K562 (cell line): ENCODE data around the gene TMEM214. TPM values are rescaled to one million over a fixed set of nuclear protein-coding genes. Genes with fewer than 3 reads are reported as not detected.

ENCODE experiments used
- AFF1 ChIP-seq, 2 experiments: fragments of 450-650 bp; IDR thresholded peaks; 2 replicates each; pipeline ENCODE4 v1.6.1; 2018; ENCODE audit warnings: mild to moderate bottlenecking in 2 of 2, low read depth in 1 of 2; ENCODE audit not compliant: partially characterized antibody in 2 of 2
- CAMTA2 ChIP-seq: fragments of 250-450 bp; sonication (Bioruptor Pico); conservative IDR thresholded peaks from 2 replicates; pipeline ENCODE4 v1.5.1; 2022
- ELK1 ChIP-seq: sonication (generic); formaldehyde crosslinking; IDR thresholded peaks from 2 replicates; pipeline ENCODE4 v1.8.1; 2022; ENCODE audit warnings: missing genetic modification reagents
- GATAD2A ChIP-seq: fragments of 450-650 bp; IDR thresholded peaks from 2 replicates; pipeline ENCODE4 v1.6.1; 2017
- HDAC3 ChIP-seq: fragments of 450-650 bp; IDR thresholded peaks from 2 replicates; pipeline ENCODE4 v1.6.1; 2018; ENCODE audit warnings: borderline replicate concordance, mild to moderate bottlenecking, moderate library complexity; ENCODE audit not compliant: partially characterized antibody
- KLF6 ChIP-seq: fragments of 250-450 bp; sonication (Bioruptor Pico); IDR thresholded peaks from 2 replicates; pipeline ENCODE4 v1.4.0; 2020; ENCODE audit warnings: mild to moderate bottlenecking, moderate library complexity, borderline replicate concordance
- MEF2D ChIP-seq: conservative IDR thresholded peaks from 2 replicates; pipeline ENCODE4 v1.6.1; 2016; ENCODE audit warnings: low read depth, missing genetic modification characterization, missing compliant biosample characterization
- NFIC ChIP-seq: fragments of 450-650 bp; IDR thresholded peaks from 2 replicates; pipeline ENCODE4 v1.6.1; 2017; ENCODE audit warnings: mild to moderate bottlenecking, inconsistent platforms
- NFRKB ChIP-seq: fragments of 450-650 bp; IDR thresholded peaks from 2 replicates; pipeline ENCODE4 v1.6.1; 2016; ENCODE audit warnings: low read depth
- PTTG1 ChIP-seq: fragments of 450-650 bp; IDR thresholded peaks from 2 replicates; pipeline ENCODE4 v1.6.1; 2016; ENCODE audit warnings: low read depth, mild to moderate bottlenecking, missing genetic modification characterization, missing compliant biosample characterization
- RCOR1 ChIP-seq, 2 experiments: IDR thresholded peaks; 2 replicates each; pipeline ENCODE4 v1.6.1; 2012; ENCODE audit warnings: low read depth in 2 of 2, low read length in 2 of 2, borderline replicate concordance in 1 of 2, improper control_type of control experiment in 1 of 2
- TBL1XR1 ChIP-seq, 2 experiments: IDR thresholded peaks; 2 replicates each; pipeline ENCODE4 v1.6.1; 2012; ENCODE audit warnings: improper control_type of control experiment in 2 of 2, low read length in 2 of 2, mild to moderate bottlenecking in 1 of 2
- ZNF695 ChIP-seq: fragments of 450-650 bp; formaldehyde crosslinking; IDR thresholded peaks from 2 replicates; pipeline ENCODE4 v1.4.0; 2020; ENCODE audit warnings: mild to moderate bottlenecking, moderate library complexity
- ZSCAN32 ChIP-seq: fragments of 450-650 bp; formaldehyde crosslinking; IDR thresholded peaks from 2 replicates; pipeline ENCODE4 v1.4.0; 2020; ENCODE audit warnings: mild to moderate bottlenecking, moderate library complexity
- polyA plus RNA-seq, 8 experiments: library from polyadenylated mRNA; depleted of rRNA in 4 of 8; stranded (reverse) in 5 of 8; unstranded in 3 of 8; fragments of >200 nt; fragmentation: Nextera tagmentation in 2 of 8; fragmentation: Illumina TruSeq in 1 of 8; extraction: Ambion mirVana in 2 of 8; extraction: Trizol in 1 of 8; gene quantifications; 2 replicates each; pipeline versions ENCODE4 v1.2.1 to v1.2.3, GENCODE V29; 2011 to 2014; ENCODE audit warnings: inconsistent platforms in 1 of 8, missing spikeins in 1 of 8
- total RNA-seq, 7 experiments: library from RNA; depleted of rRNA in 6 of 7; stranded (reverse); fragments of >200 nt in 6 of 7; fragmentation: Illumina TruSeq in 2 of 7; extraction: Trizol in 2 of 7; gene quantifications; 2 replicates each; pipeline versions ENCODE4 v1.2.1 to v1.2.3, GENCODE V29; 2011 to 2021; ENCODE audit warnings: low replicate concordance in 1 of 7
- TF ChIP-seq, protein P1 (sequence below): fragments of 250-450 bp; sonication (Bioruptor Pico); IDR thresholded peaks from 2 replicates; pipeline ENCODE4 v1.4.0; 2020
- TF ChIP-seq, protein P2 (sequence below): sonication (generic); formaldehyde crosslinking; IDR thresholded peaks from 2 replicates; pipeline ENCODE4 v1.8.1; 2023; ENCODE audit warnings: mild to moderate bottlenecking, missing genetic modification reagents, moderate library complexity

The TMEM214 gene
- total and polyA plus RNA-seq, 9 of the 15 experiments (the other 6 are each of a cell fraction or from before 2014, with no cell fraction given) = 11.4 to 81.4 (median 44.1) TPM

GRCh38 chr2:27050281-27050995 lies 17.7 kb downstream of the TMEM214 start (continued):
- TF ChIP-seq, protein P1, sequence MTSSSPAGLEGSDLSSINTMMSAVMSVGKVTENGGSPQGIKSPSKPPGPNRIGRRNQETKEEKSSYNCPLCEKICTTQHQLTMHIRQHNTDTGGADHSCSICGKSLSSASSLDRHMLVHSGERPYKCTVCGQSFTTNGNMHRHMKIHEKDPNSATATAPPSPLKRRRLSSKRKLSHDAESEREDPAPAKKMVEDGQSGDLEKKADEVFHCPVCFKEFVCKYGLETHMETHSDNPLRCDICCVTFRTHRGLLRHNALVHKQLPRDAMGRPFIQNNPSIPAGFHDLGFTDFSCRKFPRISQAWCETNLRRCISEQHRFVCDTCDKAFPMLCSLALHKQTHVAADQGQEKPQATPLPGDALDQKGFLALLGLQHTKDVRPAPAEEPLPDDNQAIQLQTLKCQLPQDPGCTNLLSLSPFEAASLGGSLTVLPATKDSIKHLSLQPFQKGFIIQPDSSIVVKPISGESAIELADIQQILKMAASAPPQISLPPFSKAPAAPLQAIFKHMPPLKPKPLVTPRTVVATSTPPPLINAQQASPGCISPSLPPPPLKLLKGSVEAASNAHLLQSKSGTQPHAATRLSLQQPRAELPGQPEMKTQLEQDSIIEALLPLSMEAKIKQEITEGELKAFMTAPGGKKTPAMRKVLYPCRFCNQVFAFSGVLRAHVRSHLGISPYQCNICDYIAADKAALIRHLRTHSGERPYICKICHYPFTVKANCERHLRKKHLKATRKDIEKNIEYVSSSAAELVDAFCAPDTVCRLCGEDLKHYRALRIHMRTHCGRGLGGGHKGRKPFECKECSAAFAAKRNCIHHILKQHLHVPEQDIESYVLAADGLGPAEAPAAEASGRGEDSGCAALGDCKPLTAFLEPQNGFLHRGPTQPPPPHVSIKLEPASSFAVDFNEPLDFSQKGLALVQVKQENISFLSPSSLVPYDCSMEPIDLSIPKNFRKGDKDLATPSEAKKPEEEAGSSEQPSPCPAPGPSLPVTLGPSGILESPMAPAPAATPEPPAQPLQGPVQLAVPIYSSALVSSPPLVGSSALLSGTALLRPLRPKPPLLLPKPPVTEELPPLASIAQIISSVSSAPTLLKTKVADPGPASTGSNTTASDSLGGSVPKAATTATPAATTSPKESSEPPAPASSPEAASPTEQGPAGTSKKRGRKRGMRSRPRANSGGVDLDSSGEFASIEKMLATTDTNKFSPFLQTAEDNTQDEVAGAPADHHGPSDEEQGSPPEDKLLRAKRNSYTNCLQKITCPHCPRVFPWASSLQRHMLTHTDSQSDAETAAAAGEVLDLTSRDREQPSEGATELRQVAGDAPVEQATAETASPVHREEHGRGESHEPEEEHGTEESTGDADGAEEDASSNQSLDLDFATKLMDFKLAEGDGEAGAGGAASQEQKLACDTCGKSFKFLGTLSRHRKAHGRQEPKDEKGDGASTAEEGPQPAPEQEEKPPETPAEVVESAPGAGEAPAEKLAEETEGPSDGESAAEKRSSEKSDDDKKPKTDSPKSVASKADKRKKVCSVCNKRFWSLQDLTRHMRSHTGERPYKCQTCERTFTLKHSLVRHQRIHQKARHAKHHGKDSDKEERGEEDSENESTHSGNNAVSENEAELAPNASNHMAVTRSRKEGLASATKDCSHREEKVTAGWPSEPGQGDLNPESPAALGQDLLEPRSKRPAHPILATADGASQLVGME (CRISPR knock-in tag) = no peak
- TF ChIP-seq AFF1 (IDR thresholded peaks at IDR 0.05; ENCODE audit: low read depth in 1 of 2, partially characterized antibody in 2 of 2) = no peak
- TF ChIP-seq ZNF695 (CRISPR knock-in tag) = no peak
- TF ChIP-seq KLF6 (CRISPR knock-in tag) = peak; percentile 81; the same call in 1 of the 2 replicates
- TF ChIP-seq NFRKB = no peak
- no peak for TF ChIP-seq CAMTA2 (CRISPR knock-in tag)
- TF ChIP-seq GATAD2A = no peak
- peak; percentile 56 for TF ChIP-seq NFIC
- no peak for TF ChIP-seq ZSCAN32
- no peak for TF ChIP-seq MEF2D (tag)
- peak; percentile 4 to 71; a peak in 1 of 4 replicates for TF ChIP-seq RCOR1 (IDR thresholded peaks at IDR 0.05; ENCODE audit: borderline replicate concordance in 1 of 2, low read depth in 2 of 2, low read length in 2 of 2)
- TF ChIP-seq ELK1 (CRISPR knock-in tag) = no peak
- TF ChIP-seq, protein P2, sequence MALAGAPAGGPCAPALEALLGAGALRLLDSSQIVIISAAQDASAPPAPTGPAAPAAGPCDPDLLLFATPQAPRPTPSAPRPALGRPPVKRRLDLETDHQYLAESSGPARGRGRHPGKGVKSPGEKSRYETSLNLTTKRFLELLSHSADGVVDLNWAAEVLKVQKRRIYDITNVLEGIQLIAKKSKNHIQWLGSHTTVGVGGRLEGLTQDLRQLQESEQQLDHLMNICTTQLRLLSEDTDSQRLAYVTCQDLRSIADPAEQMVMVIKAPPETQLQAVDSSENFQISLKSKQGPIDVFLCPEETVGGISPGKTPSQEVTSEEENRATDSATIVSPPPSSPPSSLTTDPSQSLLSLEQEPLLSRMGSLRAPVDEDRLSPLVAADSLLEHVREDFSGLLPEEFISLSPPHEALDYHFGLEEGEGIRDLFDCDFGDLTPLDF = no peak; the same call in 1 of the 2 replicates
- no peak for TF ChIP-seq PTTG1
- TF ChIP-seq HDAC3 = no peak
- TF ChIP-seq TBL1XR1 (IDR thresholded peaks at IDR 0.05; ENCODE audit: low read length in 2 of 2) = peak; percentile 40 to 95; a peak in 3 of 4 replicates
